GM18951 (cell line): ENCODE results near the gene TANC1.
"Not testable (repeated sequence)": the region's sequence is repeated elsewhere in the genome, so short reads cannot be mapped to it uniquely, and the experiment has no call there.

Experiments
- POLR2A ChIP-seq: IDR thresholded peaks from 4 replicates; pipeline ENCODE4 v1.6.1; 2011; ENCODE audit warnings: mild to moderate bottlenecking; ENCODE audit not compliant: insufficient read length, insufficient read depth; ENCODE audit errors: extremely low read depth
- in situ Hi-C: fragments of 300-500 bp; cut with MboI; formaldehyde crosslinking; loops from one replicate; pipeline ENCODE4 v1.12.0; 2022; ENCODE audit warnings: low sequenced_read_pairs, mixed read lengths, inconsistent platforms; ENCODE audit not compliant: unreplicated experiment

Gene TANC1

DNA sequence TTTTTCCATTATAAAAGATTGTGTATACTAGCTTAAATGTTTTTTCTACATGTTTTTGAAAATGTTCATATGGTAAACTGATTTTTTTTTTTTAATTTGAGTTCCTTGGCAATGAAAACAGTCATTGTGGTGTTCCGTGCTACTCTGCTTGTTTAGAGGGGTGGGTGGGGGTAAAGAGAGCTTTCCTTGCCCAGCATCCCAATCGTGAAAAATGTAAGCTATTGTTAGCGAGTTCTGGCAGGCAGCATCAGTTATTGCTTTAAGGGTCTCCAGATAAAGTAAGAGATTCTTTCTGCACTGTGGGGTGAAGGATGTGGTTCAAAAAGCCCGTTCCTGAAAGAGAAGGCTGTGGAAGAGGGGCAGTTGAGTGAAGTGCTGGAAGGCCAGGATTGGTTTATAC lies 118.4 kb downstream of the TANC1 start:
- no peak for TF ChIP-seq POLR2A
- in situ Hi-C loops = no loop called here

DNA sequence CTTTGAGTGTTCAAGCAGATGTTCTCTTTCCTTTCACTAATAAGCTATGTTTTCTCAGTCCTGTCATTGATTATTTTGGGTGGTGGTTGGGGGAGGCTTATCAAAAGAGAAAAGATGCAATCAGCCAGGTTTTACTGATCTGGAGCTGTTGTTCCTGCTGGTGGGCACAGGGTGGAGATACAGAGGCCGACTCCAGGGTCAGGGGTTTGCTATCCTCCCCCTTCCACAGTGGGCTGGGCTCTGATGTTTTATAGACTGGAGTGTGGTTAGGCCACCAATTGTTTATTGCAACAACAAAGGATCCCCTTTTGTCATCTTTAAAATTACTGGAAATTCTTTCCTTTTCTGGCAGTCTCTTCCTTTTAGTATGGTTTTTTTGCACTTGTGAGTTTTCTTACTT lies 120.5 kb downstream of the TANC1 start:
- no peak for TF ChIP-seq POLR2A
- in situ Hi-C loops = no loop called here

DNA sequence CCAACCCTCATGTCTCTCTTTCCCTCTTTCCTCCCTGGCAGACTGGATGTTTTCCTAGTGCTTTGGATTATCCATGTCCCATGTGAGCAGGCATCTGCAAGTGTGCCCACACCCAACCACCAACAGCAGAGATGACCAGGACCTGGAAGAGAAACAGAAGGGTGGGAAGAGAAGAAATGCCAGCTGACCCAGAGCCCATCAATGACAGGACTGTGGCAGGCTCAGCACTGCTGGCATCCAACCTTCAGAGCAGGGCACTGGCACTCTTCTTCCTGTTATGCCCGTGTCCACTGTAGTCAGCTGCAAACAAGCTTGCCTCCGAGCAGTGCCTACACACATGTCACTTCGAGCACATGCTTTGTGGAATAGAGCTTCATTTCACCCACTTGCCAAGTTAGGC lies 121.1 kb downstream of the TANC1 start:
- in situ Hi-C loops = no loop called here

DNA sequence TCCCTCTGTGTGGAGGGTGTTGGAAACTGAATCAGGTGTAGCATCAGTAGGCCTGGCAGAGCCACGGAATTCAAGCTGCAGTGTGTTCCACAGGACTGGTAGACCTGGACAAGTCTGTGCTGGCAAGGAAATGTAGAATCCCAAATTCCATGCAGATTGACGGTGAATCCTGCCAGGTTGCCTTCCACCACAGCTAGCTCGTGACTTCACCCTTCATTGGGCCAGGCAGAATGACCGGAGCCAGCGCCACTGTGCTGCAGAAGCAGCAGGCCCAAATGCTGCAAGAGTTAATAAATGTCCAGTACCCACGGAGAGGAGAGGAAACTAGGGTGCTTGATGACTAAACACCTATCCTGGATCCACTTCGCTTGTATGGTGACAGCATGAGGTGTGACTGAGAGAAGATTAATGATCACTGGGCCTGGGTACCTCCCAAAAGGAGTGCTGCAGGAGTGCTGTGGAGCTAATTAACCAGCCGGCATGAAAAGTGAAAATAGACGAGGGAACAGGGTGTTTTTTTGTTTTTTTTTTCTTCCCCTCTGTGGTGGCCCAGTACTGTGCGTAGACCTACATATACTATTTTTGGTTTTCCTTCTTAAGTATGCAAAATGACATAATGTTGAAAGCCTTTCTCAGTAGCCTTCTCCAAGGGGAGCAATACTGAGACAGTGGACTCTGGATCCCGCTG lies 122.2 kb downstream of the TANC1 start:
- in situ Hi-C loops = no loop called here
- TF ChIP-seq POLR2A = no peak

More for the DNA sequence above, 121.1 kb downstream of the TANC1 start:
- no peak for TF ChIP-seq POLR2A

DNA sequence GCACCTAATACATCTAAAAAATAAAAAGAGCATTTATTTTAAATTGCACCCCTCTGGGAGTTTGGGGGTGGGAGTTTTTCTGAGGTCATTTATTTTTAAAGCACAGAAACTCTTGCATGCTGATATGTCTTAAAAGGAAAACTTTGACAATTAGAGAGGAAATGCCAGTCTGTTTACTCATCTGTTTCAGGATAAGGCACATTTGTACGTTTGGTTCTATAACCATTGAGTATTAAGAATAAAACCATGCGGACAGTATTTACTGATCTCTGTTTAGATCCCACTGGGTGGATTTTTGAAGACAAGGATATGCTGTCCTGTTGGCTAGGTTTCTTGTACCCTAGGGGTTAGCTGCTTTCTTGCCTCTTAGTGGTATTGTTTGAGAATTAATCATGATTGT lies 122.9 kb downstream of the TANC1 start:
- no peak for TF ChIP-seq POLR2A
- in situ Hi-C loops = no loop called here

DNA sequence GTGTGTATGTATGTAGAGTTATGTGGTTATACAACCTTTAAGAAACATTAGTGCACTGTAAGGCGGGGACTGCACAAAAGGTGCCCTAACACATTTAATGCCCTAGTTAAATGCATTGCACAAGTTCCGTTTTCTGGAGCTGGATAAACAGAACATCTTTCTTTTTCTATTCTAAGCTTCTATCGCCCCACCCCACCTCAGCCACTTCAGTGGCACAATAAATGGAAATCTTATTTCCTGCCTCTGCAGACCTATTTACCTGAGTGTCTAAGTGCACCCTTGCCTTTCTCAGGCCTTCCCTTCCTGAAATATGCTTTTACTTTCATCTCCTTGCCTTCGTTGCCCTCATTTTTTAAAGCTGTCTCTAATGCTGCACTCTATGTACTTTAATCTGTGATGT lies 123.5 kb downstream of the TANC1 start:
- TF ChIP-seq POLR2A = no peak
- in situ Hi-C loops = no loop called here

DNA sequence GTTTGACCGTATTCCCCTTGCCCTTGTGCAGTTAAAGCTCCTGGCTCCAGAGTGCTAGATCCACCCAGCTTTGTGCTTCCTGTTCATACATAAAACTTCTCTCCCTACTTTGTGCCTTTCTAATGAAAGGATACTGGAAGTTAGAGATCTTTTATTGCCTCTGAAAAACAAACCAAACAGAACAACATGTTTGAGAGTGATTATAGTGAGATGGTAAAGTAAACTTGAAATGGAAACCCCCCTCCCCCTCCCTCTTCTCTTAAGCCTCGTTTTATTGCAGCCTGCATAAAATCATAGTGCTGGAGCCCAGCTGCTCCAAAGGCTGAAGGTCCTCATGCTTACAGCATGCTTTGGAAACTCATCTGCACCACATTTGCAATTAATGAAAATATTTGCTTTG lies 125.1 kb downstream of the TANC1 start:
- in situ Hi-C loops = no loop called here
- TF ChIP-seq POLR2A = no peak

DNA sequence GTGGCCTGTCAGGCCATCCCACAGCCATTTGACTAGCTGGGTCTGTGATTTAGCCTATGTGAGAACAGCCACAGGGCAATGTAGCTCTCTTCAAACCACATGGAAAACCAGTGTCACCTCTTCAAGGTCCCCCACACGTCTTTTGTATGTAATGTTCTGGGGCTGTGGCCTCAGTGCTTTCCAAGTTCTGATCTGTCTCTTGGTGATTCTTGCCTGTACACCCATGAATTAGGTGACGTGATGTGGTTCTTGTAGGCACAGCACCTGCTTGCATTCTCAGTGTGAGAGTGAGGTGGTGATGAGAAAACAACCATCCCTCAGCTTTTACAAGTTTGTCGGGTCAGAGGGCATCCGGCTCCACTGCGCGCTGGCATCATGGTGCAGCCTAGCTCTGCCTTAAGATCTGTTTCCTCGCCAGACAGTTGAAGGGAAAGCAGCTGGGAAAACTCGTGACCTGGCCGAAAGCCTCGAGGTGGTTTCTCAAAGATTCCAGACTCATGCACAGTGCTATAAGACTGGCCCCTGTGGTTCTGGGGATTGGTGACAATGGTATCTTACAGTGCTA lies 125.8 kb downstream of the TANC1 start:
- no peak for TF ChIP-seq POLR2A
- in situ Hi-C loops = no loop called here

DNA sequence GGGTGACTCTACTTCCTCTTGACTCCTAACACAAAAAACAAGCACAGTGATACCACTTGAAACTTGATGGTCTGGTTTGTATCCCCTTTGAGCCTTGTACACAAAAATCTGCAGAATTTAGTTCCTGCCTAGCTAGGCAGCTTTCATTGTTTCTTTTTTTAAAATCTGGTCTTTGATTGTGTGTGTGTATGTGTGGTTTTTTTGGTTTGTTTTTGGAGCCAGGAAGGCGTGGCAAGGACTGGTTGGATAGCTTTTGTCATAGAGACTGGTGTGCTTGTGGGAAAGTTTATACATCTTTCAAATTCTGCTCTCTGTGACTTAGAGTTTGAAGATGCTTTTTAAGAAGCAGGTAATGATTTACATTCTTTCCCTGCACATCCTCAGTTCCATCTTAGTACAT lies 127.4 kb downstream of the TANC1 start:
- in situ Hi-C loops = no loop called here
- TF ChIP-seq POLR2A = no peak

DNA sequence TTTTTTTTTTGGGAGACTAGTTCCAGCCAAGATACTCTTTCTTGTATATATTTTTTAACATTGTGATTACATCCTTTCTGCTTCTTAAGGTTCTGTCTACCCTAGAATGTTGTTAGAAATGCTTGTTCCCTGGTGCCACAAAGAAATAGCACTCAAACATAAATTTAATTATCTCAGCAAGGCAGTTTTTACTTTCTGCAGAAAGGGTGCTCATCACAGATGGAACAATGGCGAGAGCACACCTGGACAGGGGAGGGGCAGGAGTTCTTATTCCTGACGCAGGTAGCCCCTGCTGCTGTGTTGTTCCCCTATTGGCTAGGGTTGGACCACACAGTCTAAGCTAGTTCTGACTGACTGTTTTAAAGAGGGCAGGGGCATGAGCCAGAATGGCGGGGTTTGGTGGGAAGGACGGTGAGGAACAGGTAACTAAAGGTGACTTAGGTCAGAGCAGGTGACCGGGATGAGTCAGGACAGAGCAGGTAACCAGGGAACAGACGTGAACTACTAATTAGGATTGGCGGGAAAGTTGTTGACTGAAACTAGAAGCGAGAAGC lies 127.9 kb downstream of the TANC1 start:
- in situ Hi-C loops = not testable (repeated sequence)

DNA sequence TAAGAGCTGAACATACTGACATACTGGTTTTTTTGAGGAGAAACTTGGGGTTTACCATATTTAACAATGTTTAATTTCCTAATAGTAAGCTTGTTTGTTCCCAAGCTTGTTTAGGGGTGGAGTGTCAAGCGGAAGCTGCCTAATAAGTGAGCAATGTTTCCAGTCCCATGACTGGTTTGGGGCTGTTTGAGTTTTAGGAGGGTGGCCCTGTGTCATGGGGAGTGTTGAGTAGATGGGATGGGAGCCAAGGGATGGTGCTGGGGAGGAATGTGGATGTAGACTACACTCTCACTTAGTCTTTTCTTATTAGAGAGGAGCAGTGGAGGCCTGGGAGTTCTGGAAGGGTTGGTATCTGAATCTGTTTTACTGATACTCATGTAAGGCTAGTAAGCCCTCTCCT lies 128.5 kb downstream of the TANC1 start:
- in situ Hi-C loops = no loop called here
- TF ChIP-seq POLR2A = no peak

DNA sequence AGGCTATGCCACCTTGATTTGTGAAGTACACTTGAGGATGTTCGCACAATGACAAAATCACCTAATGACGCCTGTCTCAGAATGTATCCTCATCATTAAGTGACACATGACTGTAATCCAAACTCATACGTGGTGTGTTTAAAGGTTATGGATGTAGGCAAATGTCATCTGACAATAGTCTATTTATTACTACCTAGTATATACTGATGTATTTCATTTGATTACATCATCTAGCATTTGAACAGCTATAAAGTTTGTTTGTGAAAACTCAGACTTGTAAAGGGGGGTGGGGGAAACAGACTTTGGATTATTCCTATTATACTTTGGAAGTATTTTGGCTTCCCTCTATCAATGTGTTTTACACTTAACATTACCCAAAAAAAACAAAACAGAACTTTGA lies 129.9 kb downstream of the TANC1 start:
- no peak for TF ChIP-seq POLR2A
- in situ Hi-C loops = no loop called here

DNA sequence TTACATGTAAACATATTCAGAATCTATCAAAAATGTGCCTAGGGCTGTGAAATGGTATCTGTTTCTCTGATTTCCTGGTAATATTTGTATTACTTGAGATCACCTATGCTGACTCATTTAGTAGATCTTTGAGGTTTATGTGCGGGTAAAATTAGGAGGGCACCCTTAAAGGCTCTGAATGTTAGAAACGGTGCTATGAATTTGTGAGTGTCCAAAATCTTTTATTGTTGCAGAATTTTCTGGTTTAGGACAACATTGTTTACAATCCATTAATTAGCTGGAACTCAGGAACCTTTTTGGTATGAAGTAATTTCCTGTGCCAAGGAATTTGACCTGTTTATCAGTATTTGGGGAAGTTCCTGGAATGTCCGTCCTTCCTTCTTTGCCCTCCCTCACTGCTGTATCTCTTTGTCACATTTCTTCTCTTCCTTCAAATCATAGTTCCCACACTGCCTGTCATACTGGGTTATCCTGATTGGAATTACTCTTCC lies 130.5 kb downstream of the TANC1 start:
- in situ Hi-C loops = no loop called here
- TF ChIP-seq POLR2A = no peak

DNA sequence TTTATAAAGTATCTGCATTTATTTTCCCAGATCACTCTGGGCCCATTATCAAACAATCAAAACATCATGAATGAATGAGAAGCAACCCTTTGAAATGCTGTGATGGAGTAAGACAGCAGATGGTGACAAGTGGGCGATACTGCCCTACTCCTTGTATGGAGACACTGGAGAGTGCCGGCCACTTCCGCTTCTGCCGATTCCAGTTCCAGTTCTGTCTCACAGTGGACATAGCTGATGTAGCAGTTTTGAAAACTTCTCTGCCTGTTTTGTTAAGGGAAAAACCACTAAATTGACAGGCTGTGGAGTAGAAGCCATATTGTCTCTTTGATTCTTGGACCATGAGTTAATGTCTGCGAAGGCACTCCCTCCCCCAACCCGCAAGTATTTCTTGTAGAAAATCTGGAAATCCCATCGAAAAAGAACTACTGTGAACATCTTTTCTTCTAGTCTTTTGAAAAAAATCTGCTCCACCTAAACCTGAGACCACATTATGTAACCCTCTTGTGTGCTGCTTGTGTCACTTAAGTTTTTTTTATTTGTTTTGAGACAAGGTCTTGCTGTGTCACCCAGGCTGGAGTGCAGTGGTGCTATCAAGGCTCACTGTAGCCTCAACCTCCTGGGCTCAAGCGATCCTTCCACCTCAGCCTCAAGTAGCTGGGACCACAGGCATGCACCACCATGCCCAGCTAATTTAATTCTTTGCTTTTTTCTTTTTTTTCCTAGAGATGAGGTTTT lies 133.5 kb downstream of the TANC1 start:
- no peak for TF ChIP-seq POLR2A
- in situ Hi-C loops = no loop called here
